HG02870 (cell line): ENCODE measurements around the gene MICOS13.

ENCODE experiments used
- ATAC-seq: cut with Tn5 transposase; IDR thresholded peaks from one replicate; pipeline ENCODE4 v1.9.1; 2021; ENCODE audit warnings: mild to moderate bottlenecking, moderate library complexity; ENCODE audit not compliant: unreplicated experiment

MICOS13 gene

GRCh38 chr19:5631567-5632240 is 48.6 kb downstream of the MICOS13 start:
- no peak for ATAC-seq

GRCh38 chr19:5628919-5629481 is 51.3 kb downstream of the MICOS13 start:
- ATAC-seq: no peak

GRCh38 chr19:5628461-5628860 is 51.9 kb downstream of the MICOS13 start:
- no peak for ATAC-seq
